Natural killer cell (primary cell): ENCODE measurements around the gene LAMA1. TPM values are rescaled to one million over a fixed set of nuclear protein-coding genes. Genes with fewer than 3 reads are reported as not detected.

Source experiments
- ATAC-seq, 3 donors: fragments of 150-1000 bp in 2 of 3; fragments of 200-7000 bp in 1 of 3; cut with Tn5 transposase; 1 replicate in 1 of 3; 2 replicates in 2 of 3; pipeline ENCODE4 v1.10.0; 2021; ENCODE audit warnings: mild to moderate bottlenecking in 2 of 3, moderate library complexity in 2 of 3
- DNase-seq, 2 donors: peaks; one replicate each; pipeline versions ENCODE4 v3.0.0 to v3.0.0-alpha.2; 2013 to 2021; ENCODE audit warnings: mixed read lengths in 1 of 2
- H3K27ac ChIP-seq: one replicate; pipeline ENCODE4 v1.5.1; 2013; ENCODE audit warnings: mild to moderate bottlenecking, low read length
- H3K27me3 ChIP-seq: one replicate; pipeline ENCODE4 v1.6.1; 2013; ENCODE audit warnings: low read length; ENCODE audit not compliant: control insufficient read depth, insufficient read depth
- H3K36me3 ChIP-seq: one replicate; pipeline ENCODE4 v1.6.1; 2013; ENCODE audit warnings: low read length; ENCODE audit not compliant: control insufficient read depth, insufficient read depth
- H3K4me1 ChIP-seq: one replicate; pipeline ENCODE4 v1.6.1; 2013; ENCODE audit warnings: low read length; ENCODE audit not compliant: control insufficient read depth, insufficient read depth
- H3K4me3 ChIP-seq: one replicate; pipeline ENCODE4 v1.5.1; 2013; ENCODE audit warnings: low read length
- H3K9me3 ChIP-seq: one replicate; pipeline ENCODE4 v1.6.1; 2013; ENCODE audit warnings: low read length; ENCODE audit not compliant: control insufficient read depth, insufficient read depth
- H3K27ac Mint-ChIP-seq, 2 donors: one replicate each; pipeline ENCODE4 v1.8.0; 2022; ENCODE audit warnings: mild to moderate bottlenecking in 2 of 2, mixed read lengths in 2 of 2, moderate library complexity in 1 of 2
- H3K27me3 Mint-ChIP-seq, 2 donors: one replicate each; pipeline ENCODE4 v1.8.0; 2022; ENCODE audit warnings: low read depth in 2 of 2, mixed read lengths in 2 of 2
- H3K36me3 Mint-ChIP-seq: one replicate; pipeline ENCODE4 v1.8.0; 2022; ENCODE audit warnings: mixed read lengths
- H3K4me1 Mint-ChIP-seq, 2 donors: one replicate each; pipeline ENCODE4 v1.8.0; 2022; ENCODE audit warnings: mixed read lengths in 2 of 2
- H3K4me3 Mint-ChIP-seq: one replicate; pipeline ENCODE4 v1.8.0; 2022; ENCODE audit warnings: mild to moderate bottlenecking, moderate library complexity, mixed read lengths
- H3K9me3 Mint-ChIP-seq, 2 donors: one replicate each; pipeline ENCODE4 v1.8.0; 2022; ENCODE audit warnings: mixed read lengths in 2 of 2
- CTCF ChIP-seq: fragments of 200-600 bp; IDR thresholded peaks from one replicate; pipeline ENCODE4 v1.8.0; 2022; ENCODE audit warnings: antibody characterized with exemption
- WGBS: methylation state at CpG from one replicate; pipeline ENCODE4 v1.1.7; 2013; ENCODE audit warnings: missing lambda C conversion rate; ENCODE audit not compliant: insufficient coverage; 5-methylcytosine and 5-hydroxymethylcytosine counted together
- intact Hi-C: fragments of 100-400 bp; cut with micrococcal nuclease; formaldehyde crosslinking; loops from one replicate; pipeline ENCODE4 v1.14.2; 2022
- total RNA-seq, 4 donors: library from RNA; stranded (reverse); fragments of 120-200 nt in 1 of 4; gene quantifications; one replicate each; pipeline versions ENCODE4 v1.2.3 to v1.2.4, GENCODE V29; 2013 to 2022

LAMA1 gene
- total RNA-seq, 3 donors from 2014 or later (not counting 1 experiment from before 2014, with no cell fraction given), result not detected

- Mint-ChIP-seq H3K27me3 (no peaks in the 10 kb centered on the region), H3K4me1 (no peaks in the 10 kb centered on the region), H3K27ac (no peak overlapping the region), H3K4me3 (no peak overlapping the region), H3K9me3 (no peaks in the 10 kb centered on the region), H3K36me3 (no peaks in the 10 kb centered on the region)
- WGBS, result 83% methylated on average over 10 of the region's 10 CpGs
- H3K4me1 ChIP-seq, result no peaks in the 10 kb centered on the region
- intact Hi-C loops, result no loop called here
- TF ChIP-seq CTCF, result no peak
- DNase-seq, result no peak
- H3K4me3 ChIP-seq, result no peak overlapping the region
- H3K9me3 ChIP-seq, result no peaks in the 10 kb centered on the region
- no peaks in the 10 kb centered on the region for H3K27me3 ChIP-seq
- ATAC-seq, result no peak
- no peaks in the 10 kb centered on the region for H3K36me3 ChIP-seq
- H3K27ac ChIP-seq, result no peak overlapping the region
Measured at GRCh38 chr18:7158216-7158615, 40.6 kb upstream of the LAMA1 start.

GRCh38 chr18:7157760-7158159 lies 40.2 kb upstream of the LAMA1 start:
- Mint-ChIP-seq H3K9me3 (no peaks in the 10 kb centered on the region), H3K27me3 (no peaks in the 10 kb centered on the region), H3K27ac (no peak overlapping the region), H3K4me3 (no peak overlapping the region), H3K36me3 (no peaks in the 10 kb centered on the region), H3K4me1 (no peaks in the 10 kb centered on the region)
- intact Hi-C loops, result no loop called here
- Histone ChIP-seq H3K27ac (no peak overlapping the region), H3K9me3 (no peaks in the 10 kb centered on the region), H3K4me1 (no peaks in the 10 kb centered on the region), H3K36me3 (no peaks in the 10 kb centered on the region), H3K4me3 (no peak overlapping the region), H3K27me3 (no peaks in the 10 kb centered on the region)
- WGBS, result 84% methylated on average over 3 of the region's 3 CpGs
- TF ChIP-seq CTCF, result no peak
- no peak for ATAC-seq
- DNase-seq, result no peak

DNA sequence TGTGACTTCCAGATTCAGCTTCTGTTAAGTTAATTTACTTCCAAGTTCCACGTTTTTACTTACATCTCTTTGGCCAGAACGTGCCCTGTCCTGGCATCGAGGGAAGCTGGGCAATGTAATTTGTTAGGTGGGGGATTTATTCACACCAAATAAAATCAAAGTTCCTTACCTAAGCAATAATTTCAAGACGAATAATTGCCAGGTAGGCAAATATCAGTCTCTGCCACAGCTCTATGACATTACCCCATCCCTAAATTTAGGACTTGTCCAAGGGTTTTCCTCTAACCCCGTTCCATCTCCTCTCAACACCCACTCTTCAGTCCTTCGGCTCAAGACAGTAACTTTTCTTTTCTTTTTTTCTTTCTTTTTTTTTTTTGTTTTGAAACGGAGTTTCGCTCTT lies 38.3 kb upstream of the LAMA1 start:
- no peaks in the 10 kb centered on the region for H3K9me3 ChIP-seq
- no peak overlapping the region for H3K27ac Mint-ChIP-seq
- H3K27me3 ChIP-seq, result no peaks in the 10 kb centered on the region
- 83% methylated on average over 6 of the region's 8 CpGs for WGBS
- ATAC-seq (no peak), DNase-seq (no peak)
- H3K36me3 ChIP-seq, result no peaks in the 10 kb centered on the region
- no peak overlapping the region for H3K4me3 ChIP-seq
- TF ChIP-seq CTCF, result no peak
- no peak overlapping the region for H3K27ac ChIP-seq
- H3K36me3 Mint-ChIP-seq, result no peaks in the 10 kb centered on the region
- no peaks in the 10 kb centered on the region for H3K9me3 Mint-ChIP-seq
- no peaks in the 10 kb centered on the region for H3K27me3 Mint-ChIP-seq
- no peaks in the 10 kb centered on the region for H3K4me1 Mint-ChIP-seq
- H3K4me3 Mint-ChIP-seq, result no peak overlapping the region
- H3K4me1 ChIP-seq, result no peaks in the 10 kb centered on the region
- intact Hi-C loops, result no loop called here

DNA sequence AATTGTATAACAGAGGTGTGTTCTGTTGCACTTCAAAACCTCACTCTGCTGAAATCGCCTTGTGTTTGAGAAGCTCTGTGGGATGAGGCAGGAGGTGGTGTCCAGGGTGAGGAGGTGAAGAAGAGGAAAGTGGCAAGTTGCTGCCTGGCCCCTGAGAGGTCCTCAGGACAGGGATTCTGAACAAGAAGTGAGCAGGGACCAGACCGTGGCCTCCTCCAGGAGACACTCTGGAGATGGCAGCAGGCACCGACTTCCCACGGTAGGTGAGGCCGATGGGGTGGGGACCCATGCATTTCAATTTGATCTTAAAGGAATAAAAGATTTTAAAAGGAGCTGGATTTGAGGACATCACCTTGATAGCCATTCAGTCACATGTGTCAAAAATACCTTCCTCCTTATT lies 37.5 kb upstream of the LAMA1 start:
- H3K27me3 Mint-ChIP-seq, result no peaks in the 10 kb centered on the region
- no peaks in the 10 kb centered on the region for H3K36me3 Mint-ChIP-seq
- Histone ChIP-seq H3K9me3 (no peaks in the 10 kb centered on the region), H3K27ac (no peak overlapping the region), H3K4me1 (no peaks in the 10 kb centered on the region), H3K36me3 (no peaks in the 10 kb centered on the region), H3K27me3 (no peaks in the 10 kb centered on the region), H3K4me3 (no peak overlapping the region)
- intact Hi-C loops, result no loop called here
- H3K4me1 Mint-ChIP-seq, result no peaks in the 10 kb centered on the region
- no peak overlapping the region for H3K4me3 Mint-ChIP-seq
- no peak for TF ChIP-seq CTCF
- ATAC-seq (no peak), DNase-seq (no peak)
- 92% methylated on average over 5 of the region's 5 CpGs for WGBS
- H3K9me3 Mint-ChIP-seq, result no peaks in the 10 kb centered on the region
- no peak overlapping the region for H3K27ac Mint-ChIP-seq
